Hematopoietic multipotent progenitor cell treated with erythropoietin and hydrocortisone succinate and interleukin-3 and kit ligand, for 17 days (in vitro differentiated cells): ENCODE measurements around the gene LYZL6.
A peak's percentile ranks its signal among the peaks of the same experiment; 100 is the strongest.
"Not testable (repeated sequence)": the region's sequence is repeated elsewhere in the genome, so short reads cannot be mapped to it uniquely, and the experiment has no call there.

Experiments used
- DNase-seq: peaks from one replicate; pipeline ENCODE4 v3.0.0-alpha.2; 2015; ENCODE audit warnings: low spot score

LYZL6 gene

GRCh38 chr17:35944151-35944550 is 638 bp upstream of the LYZL6 start:
- DNase-seq, result no peak

GRCh38 chr17:35942588-35943186 is 826 bp downstream of the LYZL6 start:
- DNase-seq, result no peak

- not testable (repeated sequence) for DNase-seq
These were observed 5.0 kb downstream of the LYZL6 start for GRCh38 chr17:35938492-35938891.

GRCh38 chr17:35936063-35936462 is 7.5 kb downstream of the LYZL6 start:
- DNase-seq, result no peak

GRCh38 chr17:35934760-35935159 is 8.8 kb downstream of the LYZL6 start:
- DNase-seq, result no peak

- DNase-seq, result no peak
These were observed 10.9 kb downstream of the LYZL6 start for GRCh38 chr17:35932586-35932985.

GRCh38 chr17:35931794-35932425 is 11.6 kb downstream of the LYZL6 start:
- no peak for DNase-seq

GRCh38 chr17:35930211-35931065 is 13.1 kb downstream of the LYZL6 start, which contains the start of gene RDM1:
TSS of gene RDM1 (minus strand) at chr17:35930773. CDS start at chr17:35930727, 46 bp downstream.
- DNase-seq, result peak; percentile 50

GRCh38 chr17:35927714-35928113 is 15.8 kb downstream of the LYZL6 start:
- no peak for DNase-seq

GRCh38 chr17:35923609-35924114 is 19.9 kb downstream of the LYZL6 start:
- no peak for DNase-seq

- DNase-seq, result no peak
These were observed 23.3 kb downstream of the LYZL6 start for GRCh38 chr17:35920229-35920628.

- DNase-seq, result no peak
These were observed 24.8 kb downstream of the LYZL6 start for GRCh38 chr17:35918665-35919064.

GRCh38 chr17:35917519-35918213 is 25.8 kb downstream of the LYZL6 start:
- DNase-seq, result no peak

GRCh38 chr17:35915153-35915964 is 28.2 kb downstream of the LYZL6 start:
- DNase-seq, result no peak

- no peak for DNase-seq
These were observed 29.2 kb downstream of the LYZL6 start for GRCh38 chr17:35914354-35914753.

GRCh38 chr17:35913609-35914008 is 29.9 kb downstream of the LYZL6 start:
- DNase-seq, result no peak

GRCh38 chr17:35912942-35913341 is 30.6 kb downstream of the LYZL6 start:
- no peak for DNase-seq

- no peak for DNase-seq
These were observed 31.1 kb downstream of the LYZL6 start for GRCh38 chr17:35912339-35912912.

GRCh38 chr17:35909408-35909807 is 34.1 kb downstream of the LYZL6 start:
- DNase-seq, result no peak

GRCh38 chr17:35907691-35908090 is 35.8 kb downstream of the LYZL6 start:
- no peak for DNase-seq
